SK-N-DZ (cell line): ENCODE measurements around the gene PTGDS.
"Not testable (repeated sequence)": the region's sequence is repeated elsewhere in the genome, so short reads cannot be mapped to it uniquely, and the experiment has no call there.

ENCODE experiments used
- DNase-seq: peaks from one replicate; pipeline ENCODE4 v3.0.0-alpha.2; 2015; ENCODE audit warnings: low spot score

The PTGDS gene

DNA sequence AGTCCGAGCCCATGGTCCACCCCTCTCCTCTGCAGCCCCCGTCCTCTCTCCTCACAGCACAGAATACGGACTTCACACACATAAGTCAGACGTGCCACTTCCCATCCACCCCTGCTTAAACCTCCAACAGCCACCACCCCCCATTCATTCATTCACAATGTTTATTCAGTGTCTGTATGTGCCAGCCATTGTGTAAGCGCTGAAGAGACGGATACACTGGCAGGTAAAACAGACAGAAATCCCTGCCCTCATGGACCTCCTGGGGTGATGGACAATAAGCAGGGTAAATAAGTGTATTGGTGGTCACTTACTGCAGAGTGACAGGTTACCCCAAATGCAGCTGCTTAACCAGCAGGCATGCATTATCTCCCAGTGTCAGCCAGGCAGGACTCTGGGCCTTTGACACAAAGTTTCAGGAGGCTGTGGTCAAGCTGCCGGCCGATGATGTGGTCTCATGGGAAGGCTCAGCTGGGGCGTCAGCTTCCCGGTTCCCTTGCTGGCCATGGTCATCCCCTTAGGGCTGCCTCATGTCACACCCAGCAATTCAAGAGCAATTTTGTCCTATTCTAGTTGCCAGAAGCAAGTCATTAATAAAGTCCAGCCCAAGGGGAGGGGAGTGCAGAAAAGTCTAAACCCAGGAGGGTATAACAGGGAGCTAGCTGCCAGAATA lies 13.1 kb downstream of the PTGDS start:
- no peak for DNase-seq

DNA sequence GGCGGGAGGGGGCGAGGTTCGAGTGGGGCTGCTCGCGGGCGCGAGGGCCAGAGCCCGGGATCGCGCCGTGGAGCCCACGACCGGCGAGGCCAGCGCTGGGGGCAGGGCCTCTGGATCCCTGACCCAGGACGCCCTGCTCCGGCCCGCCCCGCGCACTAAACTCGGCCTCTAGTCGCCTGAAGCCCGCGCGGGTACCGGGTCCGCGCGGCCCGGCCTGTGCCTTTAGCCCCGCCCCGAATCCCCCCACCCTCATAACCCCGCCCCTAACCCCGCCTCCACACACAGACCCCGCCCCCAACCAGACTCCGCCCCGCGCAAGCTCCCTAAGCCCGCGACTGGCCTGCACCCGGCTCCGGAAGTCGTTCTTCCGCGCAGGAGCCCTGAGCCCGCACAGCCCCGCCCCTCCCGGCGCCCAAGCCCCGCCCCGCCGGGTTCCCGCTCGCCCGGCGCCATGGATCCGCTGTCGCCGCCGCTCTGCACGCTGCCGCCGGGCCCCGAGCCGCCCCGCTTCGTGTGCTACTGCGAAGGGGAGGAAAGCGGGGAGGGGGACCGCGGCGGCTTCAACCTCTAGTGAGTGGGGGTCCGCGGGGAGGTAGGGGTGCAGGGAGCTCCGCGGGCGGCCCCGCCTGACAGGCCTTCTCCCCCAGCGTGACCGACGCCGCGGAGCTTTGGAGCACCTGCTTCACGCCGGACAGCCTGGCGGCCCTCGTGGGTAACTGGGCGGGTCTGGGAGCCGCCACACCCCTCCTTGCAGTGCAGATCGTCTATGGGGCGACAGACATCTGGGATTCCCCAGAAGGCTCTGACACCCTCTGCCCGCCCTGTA lies 14.9 kb downstream of the PTGDS start, which contains the start of gene PAXX:
TSS of gene PAXX (plus strand) at position 430 of the 826 bp plus-strand sequence. CDS start at position 452, 22 bp downstream.
- peak; percentile 85 for DNase-seq

DNA sequence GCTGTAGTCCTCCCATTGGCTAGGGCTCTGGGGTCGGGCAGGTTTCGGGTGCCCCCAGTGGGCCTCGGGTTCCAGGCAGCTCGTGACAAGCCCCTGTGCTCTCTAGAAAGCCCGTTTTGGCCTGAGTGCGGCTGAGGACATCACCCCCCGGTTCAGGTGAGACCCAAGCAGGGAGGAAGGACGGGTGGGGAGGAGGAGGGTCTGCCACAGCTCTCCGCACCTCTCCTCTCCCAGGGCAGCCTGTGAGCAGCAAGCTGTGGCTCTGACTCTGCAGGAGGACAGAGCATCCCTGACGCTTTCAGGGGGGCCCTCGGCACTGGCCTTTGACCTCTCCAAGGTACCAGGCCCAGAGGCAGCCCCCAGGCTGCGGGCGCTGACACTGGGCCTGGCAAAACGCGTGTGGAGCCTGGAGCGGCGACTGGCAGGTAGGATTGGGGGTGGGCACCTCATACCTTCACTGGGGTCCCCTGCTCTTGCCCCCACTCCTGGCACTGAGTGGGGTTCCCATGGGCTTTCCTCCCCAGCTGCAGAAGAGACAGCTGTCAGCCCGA lies 15.6 kb downstream of the PTGDS start:
- no peak for DNase-seq

DNA sequence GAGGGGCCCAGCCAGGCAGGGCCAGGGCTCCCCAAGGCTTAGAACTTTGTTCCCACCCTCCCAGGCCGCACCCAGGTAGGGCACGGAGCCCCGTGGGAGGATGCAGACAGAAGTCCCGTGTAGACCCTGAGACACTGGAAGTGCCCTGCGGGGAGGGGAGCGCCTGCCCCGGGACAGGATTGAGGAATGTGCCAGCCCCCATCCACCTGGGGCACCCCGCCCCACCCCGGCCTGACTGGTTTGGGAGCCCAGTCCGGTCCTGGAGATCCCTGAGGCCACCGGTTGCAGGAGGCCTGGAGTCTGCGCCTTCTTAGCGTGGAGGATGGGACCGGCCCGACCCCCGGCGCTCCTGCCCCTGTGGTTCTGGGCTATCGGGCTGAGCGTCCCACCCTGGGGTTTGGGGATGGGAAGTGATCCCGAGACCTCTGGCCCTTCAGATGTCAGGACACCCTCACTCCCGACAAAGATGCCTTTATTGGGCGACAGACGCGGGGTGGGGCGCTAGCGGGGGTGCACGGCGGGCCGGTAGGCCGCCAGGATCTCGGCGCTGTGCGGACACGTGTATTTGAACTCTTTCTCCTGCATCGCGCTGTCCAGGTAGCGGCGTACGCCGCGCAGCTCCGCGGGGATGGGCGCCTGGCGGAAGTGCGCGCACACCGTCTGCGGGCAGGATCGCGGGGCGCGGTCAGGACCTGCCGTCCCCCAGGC lies 17.0 kb downstream of the PTGDS start:
- DNase-seq = no peak

DNA sequence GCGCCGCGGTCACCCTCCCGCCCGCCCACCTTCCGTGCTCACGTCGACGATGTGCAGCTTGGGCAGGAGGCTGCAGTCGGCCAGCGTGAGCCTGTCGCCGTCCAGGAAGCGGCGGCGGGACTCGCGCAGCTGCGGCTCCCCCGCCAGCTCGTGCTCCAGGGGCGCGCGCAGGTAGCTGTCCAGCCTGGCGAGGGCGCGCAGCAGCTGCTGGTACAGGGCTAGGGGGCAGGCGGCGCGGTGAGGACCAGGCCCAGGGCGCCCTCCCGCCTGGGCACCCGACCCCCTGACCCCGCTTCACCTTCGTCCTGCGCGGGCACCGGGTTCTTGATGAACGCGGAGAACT lies 17.6 kb downstream of the PTGDS start:
- no peak for DNase-seq

DNA sequence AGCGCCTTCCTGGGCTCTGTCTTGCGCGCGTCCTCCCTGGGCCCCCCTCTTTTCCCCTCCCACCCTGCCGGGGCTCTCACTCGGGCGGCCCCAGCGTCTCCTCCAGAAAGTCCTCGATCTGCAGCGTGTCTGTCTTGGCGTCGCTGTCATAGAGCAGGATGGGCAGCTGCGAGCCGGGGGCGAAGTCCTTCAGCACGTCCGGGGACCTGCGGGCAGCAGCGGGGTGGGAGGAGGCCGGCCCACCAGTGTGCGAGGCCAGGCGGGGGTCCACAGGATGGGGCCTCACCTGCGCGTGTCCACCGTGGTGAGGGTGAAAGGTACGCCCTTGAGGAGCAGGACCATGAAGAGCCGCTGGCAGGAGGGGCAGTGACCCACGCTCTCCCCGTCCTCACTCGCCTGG lies 18.1 kb downstream of the PTGDS start:
- no peak for DNase-seq

DNA sequence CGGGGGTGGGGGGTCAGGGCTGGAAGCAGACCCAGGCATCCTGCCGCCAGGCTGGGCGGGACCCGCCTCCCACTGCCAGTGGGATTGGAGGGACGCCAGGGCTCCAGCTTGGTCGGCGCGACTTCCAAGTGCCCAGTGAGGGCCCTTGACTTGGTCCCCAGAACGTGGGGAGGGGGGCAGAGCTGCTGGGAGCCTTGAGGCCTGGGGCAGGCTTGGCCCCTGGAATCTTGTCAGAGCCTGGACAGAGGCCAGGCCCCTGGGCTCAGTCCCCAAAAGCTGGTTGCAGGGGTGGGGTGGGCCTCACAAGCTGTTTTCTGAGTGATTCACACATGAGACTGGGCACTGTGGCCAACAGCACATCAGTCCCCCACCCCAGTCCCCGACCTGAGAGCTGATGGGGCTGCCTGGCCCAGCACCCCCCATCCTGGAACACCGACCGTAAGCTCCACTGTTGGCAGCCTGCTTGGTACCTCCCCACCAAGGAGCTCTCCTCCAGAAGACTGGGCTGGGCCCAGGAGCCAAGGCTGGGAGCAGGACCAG lies 18.5 kb downstream of the PTGDS start:
- DNase-seq = no peak

DNA sequence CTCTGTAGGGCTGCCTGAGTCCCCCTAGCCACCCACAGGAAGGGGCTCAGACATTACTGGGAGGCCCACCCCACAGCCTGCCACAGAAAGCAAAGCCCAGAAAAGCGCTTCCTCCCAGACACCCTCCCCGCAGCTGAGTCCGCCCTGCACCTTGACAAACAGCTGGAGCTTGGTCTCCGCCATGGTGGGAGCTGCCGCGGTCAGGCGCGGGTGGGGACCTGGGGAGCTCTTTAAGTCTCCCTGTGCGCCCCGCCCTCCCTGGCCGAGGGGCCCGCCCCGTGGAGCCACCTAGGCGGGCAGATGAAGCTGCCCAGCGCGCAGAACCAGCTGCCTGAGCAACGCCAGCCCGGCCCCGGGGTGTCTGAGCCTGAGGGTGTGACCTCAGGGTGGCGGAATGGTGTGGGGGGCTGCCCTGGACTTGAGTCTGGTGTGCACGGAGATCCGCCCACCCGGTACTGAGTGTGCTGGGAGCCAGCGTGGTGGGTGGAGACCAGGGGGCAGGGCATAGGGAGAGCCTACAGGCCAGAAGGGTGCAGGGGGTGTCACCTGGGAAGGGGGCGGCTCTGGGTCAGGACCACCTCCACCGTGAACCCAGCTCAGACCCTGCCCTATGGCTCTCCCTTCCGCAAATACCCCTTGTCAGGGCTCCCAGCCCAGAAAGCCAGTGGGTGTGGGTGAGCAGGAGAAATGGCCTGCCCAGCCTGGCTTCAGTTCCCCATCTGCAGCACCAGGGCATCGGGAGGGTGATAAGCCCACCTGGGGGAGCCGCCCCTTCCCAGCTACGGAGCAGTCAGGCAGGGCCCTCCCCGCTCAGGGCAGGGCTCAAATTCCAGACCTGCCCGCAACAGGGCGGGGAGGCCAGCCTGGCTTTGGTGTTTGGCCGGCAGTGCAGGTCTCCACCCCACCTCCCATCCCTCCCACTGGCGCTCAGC lies 19.3 kb downstream of the PTGDS start, which contains the start of gene CLIC3:
TSS of gene CLIC3 (minus strand) at position 208 of the 932 bp plus-strand sequence. CDS start at position 183, 25 bp downstream.
- DNase-seq = no peak

DNA sequence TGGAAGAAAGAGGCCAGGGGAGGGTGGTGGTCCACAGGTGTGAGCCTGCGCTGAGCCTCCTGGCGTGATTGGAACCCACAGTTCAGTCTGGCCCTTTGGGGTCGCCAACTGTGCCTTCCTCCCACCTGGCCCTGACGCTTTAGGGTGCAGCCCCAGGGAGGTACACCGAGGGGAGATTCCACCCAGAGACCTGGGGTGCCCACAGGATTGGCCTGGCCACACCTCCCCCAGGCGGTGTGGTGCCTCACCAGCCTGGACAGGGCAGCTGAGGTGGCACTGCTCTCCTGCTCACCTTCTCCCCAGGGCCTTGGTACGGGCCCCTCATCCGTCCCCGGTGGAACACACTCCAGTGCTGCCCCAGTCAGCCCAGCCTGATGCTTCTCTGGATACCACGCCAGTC lies 20.1 kb downstream of the PTGDS start:
- DNase-seq = no peak

DNA sequence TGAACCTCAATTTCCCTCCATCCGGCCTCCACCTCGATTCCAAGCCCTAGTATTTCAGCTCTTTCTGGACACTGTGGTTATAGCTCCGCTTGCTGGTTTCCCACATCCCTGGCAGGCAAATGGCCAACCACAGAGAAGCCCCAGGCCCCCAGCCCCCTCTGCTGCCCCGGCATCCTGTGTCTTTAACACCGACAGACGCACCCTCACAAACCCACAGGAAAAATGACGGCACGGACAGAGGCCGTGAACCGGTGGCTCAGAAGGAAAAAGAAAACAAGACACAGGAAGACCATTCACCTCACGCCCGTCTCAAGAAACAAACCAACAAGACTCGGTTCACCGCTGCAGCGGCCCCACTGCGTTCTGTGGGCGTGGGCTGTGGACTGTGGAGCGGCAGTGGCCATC lies 20.5 kb downstream of the PTGDS start:
- no peak for DNase-seq

DNA sequence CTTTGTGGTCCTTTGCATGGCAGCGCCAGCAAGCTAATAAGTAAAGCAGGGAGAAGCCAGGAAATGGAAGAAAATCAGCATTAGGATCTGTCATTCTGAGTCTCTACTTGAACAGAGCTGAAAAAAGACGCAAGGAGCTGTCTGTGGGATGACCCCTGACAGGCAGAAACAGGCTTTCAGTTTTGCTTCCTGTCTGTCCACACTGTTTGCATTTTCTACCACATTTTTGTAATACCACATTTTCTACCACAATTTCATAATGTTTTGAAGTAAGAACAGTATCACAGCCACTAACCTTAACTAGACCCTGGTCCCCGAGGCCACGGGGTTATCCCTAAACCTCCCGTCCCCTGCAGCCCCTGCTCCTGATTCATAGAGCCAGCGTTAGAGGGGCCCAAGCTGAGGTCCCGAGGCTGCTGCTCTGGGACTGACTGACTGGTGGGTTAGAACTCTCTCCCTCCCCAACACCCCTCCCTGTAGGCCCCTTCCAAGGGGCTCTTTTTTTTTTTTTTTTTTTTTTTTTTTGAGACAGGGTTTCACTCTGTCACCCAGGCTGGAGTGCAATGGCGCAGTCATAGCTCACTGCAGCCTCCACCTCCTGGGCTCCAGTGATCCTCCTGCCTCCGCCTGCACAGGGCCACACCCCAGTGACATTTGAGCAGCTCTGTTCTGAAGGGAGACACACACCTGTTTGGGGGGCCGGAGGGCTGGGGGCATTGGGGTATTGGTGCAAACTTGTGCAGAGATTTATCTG lies 23.1 kb downstream of the PTGDS start:
- DNase-seq = no peak

DNA sequence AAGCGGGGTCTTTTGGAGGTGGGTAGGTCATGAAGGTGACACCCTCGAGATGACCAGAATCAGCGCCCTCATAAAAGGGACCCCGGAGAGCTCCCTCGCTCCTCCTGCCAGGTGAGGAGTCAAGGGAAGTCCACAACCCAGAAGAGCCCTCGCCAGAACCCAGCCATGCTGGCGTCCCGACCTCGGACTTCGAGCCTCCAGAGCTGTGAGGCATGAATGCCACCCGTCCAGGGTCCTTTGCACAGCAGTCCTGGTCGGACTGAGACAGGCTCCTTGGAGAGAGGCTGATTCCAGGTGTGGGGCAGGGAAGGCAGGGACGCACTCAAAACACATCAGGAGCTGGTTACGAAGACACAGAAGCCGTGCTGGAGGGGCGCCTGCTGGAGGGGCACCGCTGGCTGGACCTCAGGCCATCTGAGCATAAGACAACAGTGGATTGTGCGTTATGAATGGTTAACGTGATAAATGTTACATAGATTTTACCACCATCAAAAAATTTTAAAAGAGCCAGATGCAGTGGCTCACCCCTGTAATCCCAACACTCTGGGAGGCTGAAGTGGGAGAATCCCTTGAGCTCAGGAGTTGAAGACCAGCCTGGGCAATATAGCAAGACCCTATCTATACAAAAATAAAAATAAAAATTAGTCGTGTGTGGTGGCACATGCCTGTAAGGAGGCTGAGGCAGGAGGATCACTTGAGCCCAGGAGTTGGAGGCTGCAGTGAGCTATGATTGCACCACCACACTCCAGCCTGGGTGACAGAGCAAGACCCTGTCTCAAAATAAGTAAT lies 24.7 kb downstream of the PTGDS start:
- no peak for DNase-seq

DNA sequence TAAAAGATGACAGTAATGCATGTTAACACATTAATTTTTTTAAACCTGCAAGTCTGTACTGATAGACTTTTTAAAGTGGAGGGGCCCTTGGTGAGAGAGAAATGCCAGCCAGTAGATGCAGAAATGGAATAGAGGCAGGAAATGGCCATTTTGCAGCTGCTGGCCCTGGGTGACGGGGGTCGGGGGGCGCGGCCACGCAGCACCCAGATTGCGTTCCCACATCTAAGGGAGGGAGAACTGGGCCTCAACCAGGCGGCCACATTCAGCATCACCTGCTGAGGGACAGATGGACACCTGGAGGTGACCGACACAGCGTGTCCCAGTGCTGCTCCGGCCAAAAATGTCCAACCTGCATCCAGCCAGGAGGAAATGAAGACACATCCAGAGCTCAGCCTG lies 25.3 kb downstream of the PTGDS start:
- no peak for DNase-seq

DNA sequence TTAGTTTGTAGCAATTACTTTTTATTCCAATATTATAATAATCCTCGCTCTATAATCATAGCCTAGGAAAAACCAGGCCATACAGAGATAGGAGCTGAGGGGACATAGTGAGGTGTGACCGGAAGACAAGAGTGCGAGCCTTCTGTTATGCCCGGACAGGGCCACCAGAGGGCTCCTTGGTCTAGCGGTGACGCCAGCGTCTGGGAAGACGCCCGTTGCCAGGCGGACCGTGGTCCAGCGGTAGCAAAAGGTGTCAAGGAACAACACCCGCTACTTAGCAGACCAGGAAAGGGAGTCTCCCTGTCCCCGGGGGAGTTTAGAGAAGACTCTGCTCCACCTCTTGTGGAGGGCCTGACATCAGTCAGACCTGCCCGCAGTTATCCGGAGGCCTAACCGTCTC lies 27.0 kb downstream of the PTGDS start:
- not testable (repeated sequence) for DNase-seq

DNA sequence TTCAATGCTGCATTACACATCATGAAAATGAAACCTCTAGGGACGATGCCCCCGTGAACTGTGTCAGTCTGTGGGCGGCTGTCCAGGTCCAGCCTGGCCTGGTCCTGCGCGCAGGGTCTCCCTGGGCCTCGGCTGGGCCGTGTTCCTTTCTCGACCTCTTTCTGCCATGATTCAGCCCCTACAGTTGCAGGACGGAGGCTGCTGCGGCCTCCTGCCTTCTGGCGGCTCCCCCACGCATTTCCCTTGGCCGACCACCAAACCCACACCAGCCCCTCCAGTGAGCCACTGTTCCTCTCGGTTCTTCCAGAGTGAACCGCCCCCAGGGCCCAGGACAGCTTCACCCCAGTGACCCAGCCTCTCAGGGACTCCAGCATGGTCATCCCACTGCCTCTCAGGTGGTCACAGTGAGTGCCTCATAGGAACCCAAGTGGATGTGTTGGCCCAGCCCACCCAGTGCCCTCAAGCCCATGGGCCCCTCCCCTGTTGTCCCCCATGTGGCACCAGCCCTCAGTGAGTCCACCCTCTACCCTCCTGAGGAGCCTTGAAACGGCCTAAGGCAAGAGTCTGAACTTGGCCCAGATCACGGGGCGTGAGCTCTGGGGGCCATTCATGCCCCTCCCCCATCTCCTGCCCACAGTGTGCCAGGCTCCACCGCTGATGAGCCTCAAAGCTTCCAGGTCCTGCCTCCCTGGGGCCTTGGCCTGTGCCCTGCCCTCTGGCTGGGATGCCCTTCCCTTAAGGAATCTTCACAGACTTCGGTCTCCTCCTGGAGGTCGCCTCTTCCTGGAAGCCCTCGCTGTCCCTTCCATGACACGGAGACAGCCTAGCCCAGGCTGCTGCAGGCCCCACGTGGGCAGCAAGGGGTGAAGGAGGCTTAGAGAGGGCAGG lies 29.1 kb downstream of the PTGDS start:
- no peak for DNase-seq

DNA sequence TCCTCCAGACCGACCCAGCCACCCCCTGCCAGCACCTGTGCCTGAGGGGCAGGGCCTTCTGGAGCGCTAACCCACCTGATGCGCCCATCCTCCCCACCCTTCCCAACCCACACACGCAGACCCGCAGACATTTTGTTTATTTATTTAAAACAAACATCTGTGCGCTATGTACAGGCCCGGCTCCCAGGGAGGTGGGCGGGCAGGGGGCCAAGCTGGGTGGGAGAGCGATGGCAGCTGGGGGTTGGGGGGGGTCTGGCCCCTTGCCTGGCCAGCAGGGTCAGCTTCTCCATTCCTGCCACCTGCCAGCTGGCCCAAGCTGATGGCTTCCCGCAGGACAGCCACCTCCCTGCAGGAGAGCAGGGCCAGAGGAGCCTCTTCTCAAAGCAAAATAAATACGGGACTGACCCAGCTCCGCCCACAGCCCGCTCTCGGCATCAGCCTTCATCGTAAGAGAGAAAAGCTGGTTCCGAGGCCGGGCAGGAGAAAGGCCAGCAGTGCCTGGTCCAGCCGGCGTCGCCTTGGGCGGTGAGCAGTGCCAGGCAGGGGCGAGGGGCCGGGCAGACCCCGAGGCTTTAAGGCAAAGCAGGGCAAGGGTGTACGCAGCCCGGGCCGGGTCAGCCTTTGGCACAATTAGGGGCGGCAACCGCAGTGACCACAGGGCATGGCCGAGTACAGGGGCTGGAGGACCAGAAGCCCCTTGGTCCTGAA lies 30.0 kb downstream of the PTGDS start:
- DNase-seq = no peak

DNA sequence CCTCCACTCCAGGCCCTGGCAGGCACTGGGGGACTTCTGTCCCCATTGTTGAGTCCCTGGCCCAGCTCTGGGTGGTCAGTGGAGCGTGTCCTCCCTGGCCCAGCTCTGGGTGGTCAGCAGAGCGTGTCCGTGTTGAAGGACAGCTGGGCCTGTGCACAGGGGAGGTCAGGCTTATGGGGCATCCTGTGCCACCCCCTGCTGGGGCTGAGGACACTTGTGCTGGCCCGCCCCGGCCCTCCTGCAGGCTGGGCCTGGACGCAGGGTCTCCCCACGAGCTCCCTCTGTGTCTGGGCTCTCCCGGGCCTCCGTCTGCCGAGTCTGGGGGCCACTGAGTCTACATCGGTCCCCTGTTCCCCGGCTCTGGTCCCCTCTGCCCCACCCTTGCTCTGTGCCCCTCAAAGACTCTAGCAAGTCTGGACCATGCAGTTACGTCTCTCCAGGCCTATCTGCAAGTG lies 30.5 kb downstream of the PTGDS start:
- DNase-seq = no peak
